ENCODE measurements around the gene FBXO47. TPM values are rescaled to one million over a fixed set of nuclear protein-coding genes. Genes with fewer than 3 reads are reported as not detected.
"Not testable (repeated sequence)": the region's sequence is repeated elsewhere in the genome, so short reads cannot be mapped to it uniquely, and the experiment has no call there.

The FBXO47 gene
- total RNA-seq, 1 donor from 2014 or later = not detected

DNA sequence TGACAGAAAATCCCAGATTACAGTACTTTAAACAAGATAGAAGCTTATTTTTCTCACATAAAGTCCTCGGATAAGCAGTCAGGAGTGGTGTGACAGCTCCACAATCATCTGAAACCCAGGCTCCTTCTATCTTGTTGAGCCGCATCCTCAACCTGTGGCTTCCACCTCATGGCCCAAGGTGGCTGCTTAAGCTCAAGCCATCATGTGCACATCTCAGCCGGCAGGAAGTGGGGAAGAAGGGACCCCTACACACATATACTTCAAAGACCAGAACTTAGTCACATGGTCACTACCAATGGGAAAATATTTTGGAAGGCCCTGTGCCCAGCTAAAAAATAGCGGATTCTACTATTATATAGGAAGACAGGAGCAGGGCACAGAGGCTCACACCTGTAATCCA lies 11.0 kb upstream of the FBXO47 start:
- peaks cover 39% of the 10 kb centered on the region for H3K4me1 Mint-ChIP-seq (ENCODE audit: low read depth)
- no peaks in the 10 kb centered on the region for H3K9me3 Mint-ChIP-seq (ENCODE audit: low read depth)
- peak overlapping the region; percentile 12 for H3K27ac Mint-ChIP-seq (ENCODE audit: unreplicated experiment)
- H3K36me3 Mint-ChIP-seq (ENCODE audit: low read depth) = no peaks in the 10 kb centered on the region
- no peaks in the 10 kb centered on the region for H3K27me3 Mint-ChIP-seq (ENCODE audit: low read depth)
- no peak for DNase-seq (ENCODE audit: low spot score)
- no peak overlapping the region for H3K4me3 Mint-ChIP-seq (ENCODE audit: unreplicated experiment)
- TF ChIP-seq CTCF (IDR thresholded peaks at IDR 0.05) = no peak

DNA sequence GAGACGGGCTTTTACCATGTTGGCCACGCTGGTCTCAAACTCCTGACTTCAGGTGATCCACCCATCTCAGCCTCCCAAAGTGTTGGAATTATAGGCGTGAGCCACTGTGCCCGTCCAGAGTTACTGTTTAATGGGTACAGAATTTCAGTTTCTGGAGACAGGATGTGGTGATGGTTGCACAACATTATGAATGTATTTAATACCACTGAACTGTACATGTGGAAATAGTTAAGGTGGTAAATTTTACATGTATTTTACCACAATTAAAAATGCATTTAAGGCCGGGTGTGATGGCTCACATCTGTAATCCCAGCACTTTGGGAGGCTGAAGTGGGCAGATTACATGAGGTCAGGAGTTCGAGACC lies 9.0 kb upstream of the FBXO47 start:
- DNase-seq (ENCODE audit: low spot score); H3K27me3 Mint-ChIP-seq (ENCODE audit: low read depth); H3K9me3 Mint-ChIP-seq (ENCODE audit: low read depth); H3K27ac Mint-ChIP-seq (ENCODE audit: unreplicated experiment); H3K4me3 Mint-ChIP-seq (ENCODE audit: unreplicated experiment); H3K36me3 Mint-ChIP-seq (ENCODE audit: low read depth): not testable (repeated sequence)
- H3K4me1 Mint-ChIP-seq (ENCODE audit: low read depth) = peaks cover 25% of the 10 kb centered on the region

- peaks cover 17% of the 10 kb centered on the region for H3K4me1 Mint-ChIP-seq (ENCODE audit: low read depth)
- no peak for TF ChIP-seq CTCF (IDR thresholded peaks at IDR 0.05)
- H3K27ac Mint-ChIP-seq (ENCODE audit: unreplicated experiment) = no peak overlapping the region
- DNase-seq (ENCODE audit: low spot score) = no peak
- H3K36me3 Mint-ChIP-seq (ENCODE audit: low read depth) = no peaks in the 10 kb centered on the region
- no peaks in the 10 kb centered on the region for H3K27me3 Mint-ChIP-seq (ENCODE audit: low read depth)
- H3K4me3 Mint-ChIP-seq (ENCODE audit: unreplicated experiment) = no peak overlapping the region
- H3K9me3 Mint-ChIP-seq (ENCODE audit: low read depth) = no peaks in the 10 kb centered on the region
Measured at GRCh38 chr17:38970804-38971203, 3.6 kb upstream of the FBXO47 start.

GRCh38 chr17:38970128-38970527 lies 2.9 kb upstream of the FBXO47 start:
- DNase-seq (ENCODE audit: low spot score) = no peak
- Mint-ChIP-seq H3K9me3 (ENCODE audit: low read depth) (no peaks in the 10 kb centered on the region), H3K27me3 (ENCODE audit: low read depth) (no peaks in the 10 kb centered on the region), H3K36me3 (ENCODE audit: low read depth) (no peaks in the 10 kb centered on the region), H3K4me1 (ENCODE audit: low read depth) (peaks cover 17% of the 10 kb centered on the region), H3K27ac (ENCODE audit: unreplicated experiment) (no peak overlapping the region), H3K4me3 (ENCODE audit: unreplicated experiment) (no peak overlapping the region)
- peak; percentile 11 for TF ChIP-seq CTCF (IDR thresholded peaks at IDR 0.05)

DNA sequence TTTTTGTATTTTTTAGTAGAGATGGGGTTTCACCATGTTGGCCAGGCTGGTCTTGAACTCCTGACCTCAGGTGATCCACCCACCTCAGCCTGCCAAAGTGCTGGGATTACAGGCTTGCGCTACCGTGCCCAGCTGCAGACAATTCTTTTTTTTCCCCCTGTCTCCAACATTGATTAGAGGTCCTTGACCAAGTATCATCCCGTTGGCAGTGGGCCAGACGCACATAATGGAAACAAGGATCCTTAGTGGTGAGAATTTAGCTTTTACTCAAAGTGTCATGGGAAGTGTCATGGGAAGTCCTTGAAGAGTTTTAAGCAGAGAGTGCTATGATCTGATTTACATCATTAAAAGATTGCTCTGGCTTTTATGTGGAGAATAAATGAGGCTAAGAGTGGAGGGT lies 2.1 kb upstream of the FBXO47 start:
- peaks cover 15% of the 10 kb centered on the region for H3K4me1 Mint-ChIP-seq (ENCODE audit: low read depth)
- no peaks in the 10 kb centered on the region for H3K27me3 Mint-ChIP-seq (ENCODE audit: low read depth)
- no peaks in the 10 kb centered on the region for H3K36me3 Mint-ChIP-seq (ENCODE audit: low read depth)
- H3K9me3 Mint-ChIP-seq (ENCODE audit: low read depth) = no peaks in the 10 kb centered on the region
- no peak for TF ChIP-seq CTCF (IDR thresholded peaks at IDR 0.05)
- H3K27ac Mint-ChIP-seq (ENCODE audit: unreplicated experiment) = no peak overlapping the region
- DNase-seq (ENCODE audit: low spot score) = no peak
- no peak overlapping the region for H3K4me3 Mint-ChIP-seq (ENCODE audit: unreplicated experiment)

GRCh38 chr17:38961413-38961812 lies 5.8 kb downstream of the FBXO47 start:
- no peak for DNase-seq (ENCODE audit: low spot score)
- H3K27ac Mint-ChIP-seq (ENCODE audit: unreplicated experiment) = no peak overlapping the region
- no peaks in the 10 kb centered on the region for H3K36me3 Mint-ChIP-seq (ENCODE audit: low read depth)
- peaks cover 32% of the 10 kb centered on the region for H3K4me1 Mint-ChIP-seq (ENCODE audit: low read depth)
- H3K27me3 Mint-ChIP-seq (ENCODE audit: low read depth) = no peaks in the 10 kb centered on the region
- no peaks in the 10 kb centered on the region for H3K9me3 Mint-ChIP-seq (ENCODE audit: low read depth)
- H3K4me3 Mint-ChIP-seq (ENCODE audit: unreplicated experiment) = no peak overlapping the region
- no peak for TF ChIP-seq CTCF (IDR thresholded peaks at IDR 0.05)
